BLaER1 (cell line): Measurements from ENCODE around the gene GALK1.

Source experiments
- H3K27ac ChIP-seq: shearing (Covaris generic); formaldehyde crosslinking; 2 replicates; pipeline ENCODE4 v1.8.1; 2022
- H3K27me3 ChIP-seq: shearing (Covaris generic); formaldehyde crosslinking; 2 replicates; pipeline ENCODE4 v1.8.1; 2022
- H3K36me3 ChIP-seq: shearing (Covaris generic); formaldehyde crosslinking; 2 replicates; pipeline ENCODE4 v1.8.1; 2022
- H3K4me1 ChIP-seq: shearing (Covaris generic); formaldehyde crosslinking; 2 replicates; pipeline ENCODE4 v1.8.1; 2022
- H3K4me2 ChIP-seq: shearing (Covaris generic); formaldehyde crosslinking; 2 replicates; pipeline ENCODE4 v1.8.1; 2022
- H3K4me3 ChIP-seq: shearing (Covaris generic); formaldehyde crosslinking; 2 replicates; pipeline ENCODE4 v1.8.1; 2022
- H3K9ac ChIP-seq: shearing (Covaris generic); formaldehyde crosslinking; 2 replicates; pipeline ENCODE4 v1.8.1; 2022
- H3K9me3 ChIP-seq: shearing (Covaris generic); formaldehyde crosslinking; 2 replicates; pipeline ENCODE4 v1.8.1; 2022
- H4K20me1 ChIP-seq: shearing (Covaris generic); formaldehyde crosslinking; 2 replicates; pipeline ENCODE4 v1.8.1; 2022
- Cebpa-rat ChIP-seq: shearing (Covaris generic); IDR thresholded peaks from 2 replicates; pipeline ENCODE4 v1.8.1; 2022

GALK1 gene

GRCh38 chr17:75777296-75777922, 12.4 kb upstream of the GALK1 start:
- H3K9ac ChIP-seq: peak overlapping the region; percentile 99
- TF ChIP-seq Cebpa-rat: no peak
- H4K20me1 ChIP-seq: peaks cover 65% of the 10 kb centered on the region
- H3K36me3 ChIP-seq: peaks cover 59% of the 10 kb centered on the region
- peaks cover 37% of the 10 kb centered on the region for H3K4me1 ChIP-seq
- H3K9me3 ChIP-seq: no peaks in the 10 kb centered on the region; the same call in 1 of the 2 replicates
- H3K4me3 ChIP-seq: peak overlapping the region; percentile 96
- H3K27ac ChIP-seq: no peak overlapping the region
- no peaks in the 10 kb centered on the region for H3K27me3 ChIP-seq
- H3K4me2 ChIP-seq: peak overlapping the region; percentile 87

DNA sequence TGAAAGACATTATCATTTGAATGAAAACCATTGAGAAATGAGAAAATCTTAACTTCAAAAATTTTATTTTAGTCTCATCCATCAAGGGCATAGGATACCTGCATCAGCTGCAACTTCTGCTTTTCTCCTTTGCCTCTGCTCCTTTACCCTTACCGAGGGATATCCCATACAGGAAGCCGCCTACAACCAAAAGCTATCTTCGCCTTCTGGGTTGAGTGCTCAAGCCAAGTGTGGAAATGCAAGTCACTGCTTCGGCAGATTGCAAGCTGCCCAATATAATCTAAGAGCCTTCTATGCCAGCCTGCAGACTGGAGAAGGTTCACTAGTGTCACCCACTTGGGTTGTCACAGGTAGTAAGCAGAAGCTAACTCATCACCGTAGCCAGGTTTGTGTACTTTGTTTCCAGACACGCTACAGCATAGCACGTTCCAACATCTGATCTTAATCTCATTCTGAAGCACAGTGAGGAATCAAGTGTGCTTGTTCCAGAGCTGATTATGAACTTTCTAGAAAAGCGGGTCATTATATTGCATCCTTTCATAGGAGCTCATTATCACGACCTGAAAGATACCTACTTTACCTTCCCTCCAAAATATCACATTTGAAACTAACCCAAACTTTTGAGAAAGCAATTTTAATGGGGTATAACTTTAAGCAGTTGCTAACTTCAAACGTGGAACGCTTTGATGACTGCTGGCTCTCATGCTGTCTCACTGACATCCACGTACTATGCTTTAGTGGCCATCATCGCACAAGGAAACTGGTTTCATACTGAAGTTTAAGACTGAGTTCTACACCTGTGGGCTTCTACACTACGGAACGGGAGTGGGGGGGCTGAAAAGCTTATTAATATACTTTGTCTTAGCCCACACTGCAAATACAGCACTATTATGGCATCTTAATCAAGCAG, 11.6 kb upstream of the GALK1 start:
- H3K4me2 ChIP-seq: peak overlapping the region; percentile 87
- peaks cover 42% of the 10 kb centered on the region for H3K4me1 ChIP-seq
- H3K4me3 ChIP-seq: peak overlapping the region; percentile 96
- H4K20me1 ChIP-seq: peaks cover 65% of the 10 kb centered on the region
- no peaks in the 10 kb centered on the region; the same call in 1 of the 2 replicates for H3K9me3 ChIP-seq
- H3K36me3 ChIP-seq: peaks cover 59% of the 10 kb centered on the region
- H3K27me3 ChIP-seq: no peaks in the 10 kb centered on the region
- H3K27ac ChIP-seq: no peak overlapping the region
- H3K9ac ChIP-seq: peak overlapping the region; percentile 99; the same call in 1 of the 2 replicates
- no peak for TF ChIP-seq Cebpa-rat

DNA sequence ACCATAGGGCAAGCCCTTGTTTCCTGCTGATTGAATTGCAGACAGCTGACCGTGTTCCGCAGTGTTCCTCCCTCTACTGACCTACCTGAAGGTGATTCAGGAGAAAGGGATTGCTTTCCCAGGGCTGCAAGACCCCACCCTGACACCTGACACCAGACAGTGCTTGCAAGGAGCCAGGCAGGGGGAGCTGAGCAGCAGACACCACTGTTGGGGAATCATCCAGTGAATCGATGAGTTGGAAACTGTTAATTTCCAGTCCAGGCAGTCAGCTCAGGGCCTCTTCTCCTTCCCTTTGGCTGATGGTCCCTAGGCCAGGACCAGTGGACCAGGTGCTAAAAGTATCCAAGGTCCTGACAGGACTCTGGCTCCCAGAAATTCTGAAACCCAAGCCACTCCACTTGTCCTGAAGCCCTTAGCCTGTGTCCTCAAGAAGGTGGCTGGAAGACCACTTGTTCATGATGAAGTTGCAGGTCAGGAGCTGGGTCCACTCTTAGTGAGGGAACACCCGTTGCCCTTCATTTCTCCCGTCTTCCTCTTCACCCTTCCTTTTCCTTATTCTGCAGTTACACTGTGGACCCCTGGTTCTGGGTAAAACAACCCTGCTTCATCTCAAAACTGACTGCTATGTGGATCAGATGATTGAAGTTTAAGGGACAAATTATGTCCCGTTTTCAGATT, 10.1 kb upstream of the GALK1 start:
- Histone ChIP-seq H3K27ac (no peak overlapping the region), H4K20me1 (peaks cover 65% of the 10 kb centered on the region), H3K36me3 (peaks cover 59% of the 10 kb centered on the region), H3K4me3 (no peak overlapping the region), H3K27me3 (no peaks in the 10 kb centered on the region), H3K9me3 (no peaks in the 10 kb centered on the region; the same call in 1 of the 2 replicates), H3K4me2 (no peak overlapping the region), H3K4me1 (peaks cover 38% of the 10 kb centered on the region), H3K9ac (no peak overlapping the region)
- TF ChIP-seq Cebpa-rat: no peak

DNA sequence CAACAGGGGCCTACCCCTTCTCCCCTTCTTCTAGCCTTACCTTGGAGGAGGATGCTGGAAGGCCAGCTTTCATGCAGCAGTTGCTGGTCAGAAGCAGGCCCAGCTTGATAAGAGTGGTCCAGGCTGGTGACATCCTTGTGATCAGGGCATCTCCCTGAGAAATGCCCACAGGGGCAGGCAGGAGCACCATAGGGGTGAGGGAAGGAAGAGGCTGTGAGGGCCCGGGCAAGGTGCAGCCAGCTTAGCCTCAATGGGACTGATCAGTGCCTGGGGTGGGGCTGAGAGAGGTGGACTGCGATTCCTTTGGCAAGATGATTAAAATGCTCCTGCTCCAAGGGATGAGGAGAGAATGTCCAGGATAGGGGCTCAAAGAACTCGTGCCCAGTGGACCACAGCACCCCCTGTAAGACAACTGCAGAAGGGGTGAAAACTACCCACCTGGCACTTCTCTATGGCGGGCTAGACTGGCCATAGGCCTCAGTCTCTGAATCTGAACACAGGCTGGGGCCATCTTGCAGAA, 9.5 kb upstream of the GALK1 start:
- TF ChIP-seq Cebpa-rat: no peak
- no peaks in the 10 kb centered on the region for H3K27me3 ChIP-seq
- no peak overlapping the region for H3K4me2 ChIP-seq
- no peak overlapping the region for H3K27ac ChIP-seq
- no peak overlapping the region for H3K9ac ChIP-seq
- peaks cover 65% of the 10 kb centered on the region for H4K20me1 ChIP-seq
- peaks cover 35% of the 10 kb centered on the region for H3K4me1 ChIP-seq
- no peaks in the 10 kb centered on the region; the same call in 1 of the 2 replicates for H3K9me3 ChIP-seq
- peaks cover 59% of the 10 kb centered on the region for H3K36me3 ChIP-seq
- no peak overlapping the region for H3K4me3 ChIP-seq

GRCh38 chr17:75773808-75774470, 8.9 kb upstream of the GALK1 start:
- Histone ChIP-seq H4K20me1 (peaks cover 59% of the 10 kb centered on the region), H3K4me1 (peaks cover 35% of the 10 kb centered on the region), H3K4me3 (no peak overlapping the region), H3K4me2 (no peak overlapping the region), H3K9ac (no peak overlapping the region), H3K9me3 (no peaks in the 10 kb centered on the region; the same call in 1 of the 2 replicates), H3K27me3 (no peaks in the 10 kb centered on the region), H3K27ac (no peak overlapping the region), H3K36me3 (peaks cover 58% of the 10 kb centered on the region)
- no peak for TF ChIP-seq Cebpa-rat

DNA sequence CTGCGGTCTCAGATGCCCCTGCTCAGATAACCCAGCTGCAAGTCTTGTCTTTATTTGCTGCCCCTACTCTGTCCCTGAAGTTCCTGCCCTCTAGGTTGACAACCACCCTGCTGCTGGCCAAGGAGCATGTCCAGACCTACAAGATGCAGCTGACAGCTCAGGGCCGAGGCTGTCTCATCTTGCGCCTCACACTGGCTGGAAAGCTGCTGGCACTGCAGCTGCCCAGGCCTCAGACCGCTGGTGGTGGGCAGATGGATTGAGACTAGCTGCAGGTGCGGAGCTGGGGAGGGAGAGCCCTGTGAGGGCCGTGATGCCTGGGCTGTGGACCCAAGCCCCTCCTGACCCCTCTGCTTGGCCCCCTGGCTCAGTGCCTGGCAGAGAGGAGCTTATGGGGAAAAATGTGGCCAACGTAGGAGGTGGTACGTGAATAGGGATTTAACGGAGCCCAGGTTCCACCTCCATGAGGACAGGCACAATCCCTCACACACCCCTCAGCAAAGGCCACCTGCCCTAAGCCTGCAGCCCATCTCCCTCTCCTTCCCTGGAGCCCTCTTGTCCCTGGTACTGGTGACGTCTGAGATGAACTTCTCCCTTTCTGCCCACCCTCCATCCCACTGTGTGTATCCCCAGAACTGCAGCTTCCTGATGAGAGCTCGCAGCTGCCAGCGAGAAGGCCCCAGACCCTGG, 8.3 kb upstream of the GALK1 start:
- no peak overlapping the region for H3K4me2 ChIP-seq
- no peak overlapping the region for H3K9ac ChIP-seq
- no peaks in the 10 kb centered on the region for H3K27me3 ChIP-seq
- peaks cover 53% of the 10 kb centered on the region for H4K20me1 ChIP-seq
- no peaks in the 10 kb centered on the region for H3K9me3 ChIP-seq
- H3K4me1 ChIP-seq: peaks cover 35% of the 10 kb centered on the region
- no peak for TF ChIP-seq Cebpa-rat
- no peak overlapping the region for H3K27ac ChIP-seq
- peaks cover 51% of the 10 kb centered on the region for H3K36me3 ChIP-seq
- H3K4me3 ChIP-seq: no peak overlapping the region

- H3K27ac ChIP-seq: 0 out of 2 replicates have a peak overlapping the region, but pooled peaks have one; percentile 5
- H3K27me3 ChIP-seq: no peaks in the 10 kb centered on the region
- no peak overlapping the region for H3K4me3 ChIP-seq
- peaks cover 34% of the 10 kb centered on the region for H3K36me3 ChIP-seq
- H3K4me2 ChIP-seq: peak overlapping the region; percentile 10
- H3K9me3 ChIP-seq: no peaks in the 10 kb centered on the region
- peaks cover 36% of the 10 kb centered on the region for H4K20me1 ChIP-seq
- TF ChIP-seq Cebpa-rat: no peak
- peaks cover 22% of the 10 kb centered on the region for H3K4me1 ChIP-seq
- H3K9ac ChIP-seq: 0 out of 2 replicates have a peak overlapping the region, but pooled peaks have one; percentile 35
These were observed 6.6 kb upstream of the GALK1 start for GRCh38 chr17:75771334-75772281.

DNA sequence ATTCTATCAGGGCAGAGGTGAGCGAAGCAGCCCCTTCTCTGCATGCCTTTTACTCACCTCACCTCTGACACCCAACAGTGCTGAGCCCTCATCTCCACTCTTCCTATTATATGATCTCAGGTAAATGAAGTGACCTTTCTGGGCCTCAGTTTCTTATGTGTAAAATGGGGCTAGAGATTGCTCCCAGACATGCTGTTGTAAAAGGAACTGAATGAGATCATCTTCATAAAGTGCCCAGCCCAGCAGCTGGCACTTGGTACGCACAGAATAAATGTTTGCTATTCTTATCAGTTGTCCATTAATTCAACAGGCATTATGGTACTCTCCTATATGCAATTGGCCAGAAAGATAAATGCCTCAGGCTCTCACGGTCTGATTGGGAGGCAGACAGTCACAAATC, 4.5 kb upstream of the GALK1 start:
- no peak overlapping the region for H3K9ac ChIP-seq
- no peaks in the 10 kb centered on the region for H3K9me3 ChIP-seq
- no peak overlapping the region for H3K4me3 ChIP-seq
- no peak overlapping the region for H3K4me2 ChIP-seq
- peaks cover 14% of the 10 kb centered on the region for H3K36me3 ChIP-seq
- TF ChIP-seq Cebpa-rat: no peak
- no peaks in the 10 kb centered on the region for H3K27me3 ChIP-seq
- H4K20me1 ChIP-seq: peaks cover 15% of the 10 kb centered on the region
- no peak overlapping the region for H3K27ac ChIP-seq
- H3K4me1 ChIP-seq: peaks cover 28% of the 10 kb centered on the region
